GM19240 (cell line): Measurements from ENCODE around the gene DDIAS.
"Not testable (repeated sequence)": the region's sequence is repeated elsewhere in the genome, so short reads cannot be mapped to it uniquely, and the experiment has no call there.

ENCODE experiments used
- DNase-seq: peaks from one replicate; pipeline ENCODE4 v3.0.0; 2011; ENCODE audit warnings: low spot score; ENCODE audit not compliant: insufficient read length

DDIAS gene, protein sequence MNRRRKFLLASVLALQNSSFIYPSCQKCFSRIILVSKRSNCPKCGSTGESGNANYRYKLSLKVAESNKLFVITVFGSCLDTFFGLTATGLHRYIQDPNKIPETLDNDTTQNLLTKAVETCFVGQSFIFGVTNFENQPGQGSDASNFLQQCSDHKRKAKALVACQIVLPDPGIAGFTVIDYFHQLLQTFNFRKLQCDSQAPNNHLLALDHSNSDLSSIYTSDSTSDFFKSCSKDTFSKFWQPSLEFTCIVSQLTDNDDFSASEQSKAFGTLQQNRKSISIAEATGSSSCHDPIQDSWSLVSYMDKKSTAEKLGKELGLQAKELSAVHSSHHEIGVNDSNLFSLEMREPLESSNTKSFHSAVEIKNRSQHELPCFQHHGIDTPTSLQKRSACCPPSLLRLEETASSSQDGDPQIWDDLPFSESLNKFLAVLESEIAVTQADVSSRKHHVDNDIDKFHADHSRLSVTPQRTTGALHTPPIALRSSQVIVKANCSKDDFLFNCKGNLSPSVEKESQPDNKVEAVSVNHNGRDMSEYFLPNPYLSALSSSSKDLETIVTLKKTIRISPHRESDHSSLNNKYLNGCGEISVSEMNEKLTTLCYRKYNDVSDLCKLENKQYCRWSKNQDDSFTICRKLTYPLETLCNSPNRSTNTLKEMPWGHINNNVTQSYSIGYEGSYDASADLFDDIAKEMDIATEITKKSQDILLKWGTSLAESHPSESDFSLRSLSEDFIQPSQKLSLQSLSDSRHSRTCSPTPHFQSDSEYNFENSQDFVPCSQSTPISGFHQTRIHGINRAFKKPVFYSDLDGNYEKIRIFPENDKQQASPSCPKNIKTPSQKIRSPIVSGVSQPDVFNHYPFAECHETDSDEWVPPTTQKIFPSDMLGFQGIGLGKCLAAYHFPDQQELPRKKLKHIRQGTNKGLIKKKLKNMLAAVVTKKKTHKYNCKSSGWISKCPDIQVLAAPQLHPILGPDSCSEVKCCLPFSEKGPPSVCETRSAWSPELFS

GRCh38 chr11:82901165-82901921, at the start of gene DDIAS:
Gene DDIAS (plus strand): TSS chr11:82901736. CDS start chr11:82914739, 13,003 bp downstream.
- DNase-seq, result peak; percentile 71

DNA sequence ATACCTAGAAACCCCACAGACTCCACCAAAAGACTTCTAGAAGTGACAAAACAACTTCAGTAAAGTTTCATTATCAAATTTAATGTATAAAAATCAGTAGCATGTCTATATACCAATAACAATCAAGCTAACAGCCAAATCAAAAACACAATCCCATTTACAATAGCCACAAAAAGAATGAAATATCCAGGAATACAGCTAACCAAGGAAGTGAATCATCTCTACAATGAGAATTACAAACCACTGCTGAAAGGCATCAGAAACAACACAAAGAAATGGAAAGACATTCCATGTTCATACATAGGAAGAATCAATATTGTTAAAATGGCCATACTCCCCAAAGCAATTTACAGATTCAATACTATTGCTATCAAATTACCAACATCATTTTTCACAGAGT, 47.3 kb upstream of the DDIAS start:
- DNase-seq, result no peak

GRCh38 chr11:82854916-82855315, 46.6 kb upstream of the DDIAS start:
- DNase-seq, result not testable (repeated sequence)

- DNase-seq, result no peak
These were observed 45.9 kb upstream of the DDIAS start for GRCh38 chr11:82855616-82856015.

DNA sequence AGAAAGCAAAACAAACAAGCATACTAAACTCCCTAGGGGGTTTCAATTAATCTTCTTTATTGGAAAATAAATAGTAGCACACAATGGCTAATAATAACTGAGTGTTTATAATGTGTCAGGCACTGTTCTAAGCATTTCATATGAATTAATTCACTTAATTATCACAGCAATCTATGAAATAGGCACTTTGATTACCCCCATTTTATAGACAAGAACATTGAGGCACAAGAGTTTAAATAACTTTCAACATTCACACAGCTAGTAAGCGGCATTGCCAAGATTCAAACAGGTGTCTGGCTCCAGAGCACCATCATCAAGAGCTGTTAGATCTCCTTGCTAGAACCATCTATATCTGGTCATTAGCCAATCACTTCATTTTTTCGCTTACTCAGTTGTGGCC, 44.4 kb upstream of the DDIAS start:
- no peak for DNase-seq

GRCh38 chr11:82858133-82858532, 43.4 kb upstream of the DDIAS start:
- no peak for DNase-seq

GRCh38 chr11:82858556-82859091, 42.9 kb upstream of the DDIAS start:
- DNase-seq, result no peak

DNA sequence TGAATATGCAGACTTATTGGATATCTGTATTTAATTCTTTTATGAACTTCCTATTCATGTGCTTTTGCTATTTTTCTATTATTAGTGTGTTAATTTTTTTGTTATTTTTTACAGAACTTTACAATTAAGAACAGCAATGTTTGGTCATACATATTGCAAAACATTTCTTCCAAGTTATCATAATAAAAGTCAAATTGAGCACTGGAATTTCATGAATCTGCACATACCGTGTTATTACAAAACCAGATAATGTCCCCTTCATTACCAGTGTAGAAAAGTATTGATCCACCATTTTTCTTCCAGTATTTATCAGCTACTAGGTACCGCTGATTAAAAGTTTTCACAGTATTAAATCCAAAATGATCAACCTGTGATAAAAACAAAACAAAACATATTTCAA, 41.8 kb upstream of the DDIAS start:
- no peak for DNase-seq

DNA sequence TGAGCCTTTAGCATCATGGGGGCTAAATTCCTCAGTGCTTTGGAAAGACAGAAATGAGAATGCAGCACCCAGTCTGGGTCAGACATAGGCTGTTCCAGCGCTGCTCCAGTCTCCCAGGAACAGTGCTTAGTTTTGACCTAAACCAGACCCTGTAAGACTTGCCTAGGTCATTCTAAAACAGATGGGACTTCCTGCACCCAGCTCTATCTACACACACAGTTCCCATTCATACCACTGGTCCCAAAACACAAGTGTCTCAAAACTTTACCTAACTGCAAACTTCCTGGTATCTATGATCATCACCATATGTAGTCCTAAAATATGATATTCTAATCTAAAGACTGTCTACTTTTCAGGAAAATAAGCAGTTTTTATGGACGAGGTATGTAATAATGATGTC, 39.2 kb upstream of the DDIAS start:
- no peak for DNase-seq

GRCh38 chr11:82863209-82863608, 38.3 kb upstream of the DDIAS start:
- DNase-seq, result no peak

- peak; percentile 13 for DNase-seq
These were observed 37.3 kb upstream of the DDIAS start for GRCh38 chr11:82864268-82864667.

DNA sequence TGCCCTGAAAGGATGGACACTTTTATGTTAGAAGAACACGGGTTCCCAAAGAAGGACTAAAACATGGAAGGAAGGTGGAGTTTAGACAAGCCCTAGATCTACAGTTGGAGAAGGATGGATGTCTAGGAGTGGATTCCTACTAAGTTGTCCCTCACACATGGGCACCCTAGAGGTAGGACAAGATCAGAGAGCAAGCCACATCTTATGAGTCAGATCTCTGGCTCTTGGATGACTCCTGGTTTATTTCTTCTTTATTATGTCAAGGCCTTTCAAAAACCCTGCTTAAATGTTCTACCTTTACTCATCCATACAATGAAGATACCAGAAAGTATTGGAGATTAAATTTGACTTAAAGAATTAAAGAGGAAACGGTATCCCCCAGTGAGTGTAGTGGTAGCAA, 35.7 kb upstream of the DDIAS start:
- no peak for DNase-seq

DNA sequence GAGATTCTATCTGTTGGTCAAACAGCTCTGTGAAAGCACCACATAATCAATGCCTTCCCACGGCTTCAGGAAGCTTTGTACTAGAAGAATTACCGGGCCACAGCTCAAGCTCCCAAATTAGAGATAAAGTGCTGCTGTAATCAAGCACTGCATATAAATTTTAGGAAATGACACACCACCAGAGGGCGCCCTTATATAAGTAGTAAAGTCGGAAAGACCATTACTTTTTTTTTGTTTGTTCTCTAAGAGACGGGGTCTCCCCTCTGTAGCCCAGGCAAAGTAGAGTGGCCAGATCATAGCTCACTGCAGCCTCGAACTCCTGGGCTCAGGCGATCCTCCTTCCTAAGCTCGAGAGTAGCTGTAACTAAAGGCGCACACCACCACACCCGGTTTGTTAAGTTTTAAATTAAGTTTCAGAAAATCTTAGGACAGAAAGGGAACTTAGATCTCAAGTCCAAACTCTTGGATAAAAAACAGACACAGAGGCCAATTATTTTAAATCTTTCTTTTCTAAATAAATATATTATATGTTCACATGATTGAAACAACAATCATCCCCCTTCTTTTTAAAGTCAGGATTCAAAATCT, 33.9 kb upstream of the DDIAS start:
- peak; percentile 33 for DNase-seq

- no peak for DNase-seq
These were observed 31.9 kb upstream of the DDIAS start for GRCh38 chr11:82869657-82870056.

DNA sequence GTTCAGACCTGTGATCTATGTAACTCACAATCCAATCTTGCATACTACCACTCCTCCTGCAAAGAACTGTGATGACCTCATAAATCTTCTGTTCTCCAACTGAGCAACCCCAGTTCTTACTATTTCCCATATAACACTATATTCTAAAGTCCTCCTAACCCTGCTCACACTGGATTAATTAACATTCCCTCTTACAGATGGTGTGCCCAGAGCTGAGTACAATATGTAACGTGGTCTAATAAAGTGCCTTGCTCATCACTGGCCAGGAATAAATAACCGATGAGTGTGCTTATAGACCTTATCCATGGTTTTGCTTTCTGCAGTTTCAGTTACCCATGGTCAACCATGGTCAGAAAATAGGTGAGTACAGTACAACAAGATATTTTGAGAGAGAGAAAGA, 29.9 kb upstream of the DDIAS start:
- DNase-seq, result no peak

DNA sequence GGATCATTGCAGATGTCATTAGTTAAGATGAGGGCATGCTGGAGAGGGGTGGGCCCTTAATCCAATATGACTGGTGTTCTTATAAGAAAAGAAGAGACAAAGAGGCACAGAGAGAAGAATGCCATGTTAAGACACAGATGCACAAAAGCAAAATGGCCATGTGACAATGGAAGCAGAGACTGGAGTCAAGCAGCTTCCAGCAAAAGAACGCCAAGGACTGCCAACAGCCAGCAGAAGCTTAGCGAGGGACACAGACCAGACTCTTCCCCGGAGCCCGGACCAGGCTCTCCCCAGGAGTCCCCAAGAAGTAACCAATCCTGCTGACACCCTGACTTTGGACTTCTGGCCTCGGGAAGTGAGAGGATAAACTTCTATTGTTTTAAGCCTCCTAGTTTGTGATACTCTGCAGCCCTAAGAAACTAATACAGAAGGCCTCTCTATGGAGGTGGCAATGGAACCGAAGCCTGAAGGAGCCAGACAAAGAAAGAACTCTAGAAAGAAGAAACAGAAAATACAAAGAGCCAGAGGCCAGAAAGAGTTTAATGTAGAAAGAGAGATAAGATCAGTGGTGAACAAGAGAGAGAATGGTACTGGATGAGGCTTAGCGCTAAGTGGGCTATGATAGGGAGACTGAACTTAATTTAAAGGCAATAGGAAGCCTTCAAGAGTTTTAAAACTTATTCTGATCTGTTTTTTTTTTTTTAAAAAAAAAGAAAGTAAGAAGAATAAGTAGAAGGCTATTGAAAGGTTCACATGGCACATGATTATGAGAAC, 29.0 kb upstream of the DDIAS start:
- DNase-seq, result no peak

DNA sequence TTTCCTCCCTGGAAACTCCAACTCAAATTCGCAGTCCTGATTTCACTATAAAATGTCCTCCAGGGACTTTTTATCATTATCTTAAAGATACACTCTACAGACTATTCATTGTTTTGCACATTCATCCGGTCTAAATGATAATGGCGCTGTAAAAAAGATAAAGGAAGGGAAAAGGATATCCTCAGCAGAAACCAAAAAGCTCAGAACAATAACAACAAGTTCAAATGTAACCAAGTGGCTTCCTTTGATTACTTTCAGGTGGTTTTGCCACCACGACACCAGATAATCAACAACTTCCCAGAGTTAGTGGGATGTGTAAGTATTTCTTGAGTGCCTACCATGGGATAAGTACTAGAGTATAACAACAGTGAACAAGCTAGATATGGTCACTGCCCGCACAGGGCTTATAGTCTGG, 27.6 kb upstream of the DDIAS start:
- DNase-seq, result no peak

- no peak for DNase-seq
These were observed 26.7 kb upstream of the DDIAS start for GRCh38 chr11:82874646-82875523.

GRCh38 chr11:82883853-82884252, 17.7 kb upstream of the DDIAS start:
- no peak for DNase-seq
